Metanephros (tissue), 1 donor: ENCODE measurements around the gene SLC25A31. TPM values are rescaled to one million over a fixed set of nuclear protein-coding genes. Genes with fewer than 3 reads are reported as not detected.

ENCODE experiments used
- total RNA-seq: library from RNA; depleted of rRNA; stranded (reverse); fragments of >200 nt; gene quantifications from one replicate; pipeline ENCODE4 v1.2.3, GENCODE V29; 2014

SLC25A31 gene
- 0.12 TPM for total RNA-seq

GRCh38 chr4:127730142-127730913 lies at the start of gene SLC25A31:
Gene SLC25A31 (plus strand): TSS chr4:127730400. CDS start chr4:127730546, 146 bp downstream.

DNA sequence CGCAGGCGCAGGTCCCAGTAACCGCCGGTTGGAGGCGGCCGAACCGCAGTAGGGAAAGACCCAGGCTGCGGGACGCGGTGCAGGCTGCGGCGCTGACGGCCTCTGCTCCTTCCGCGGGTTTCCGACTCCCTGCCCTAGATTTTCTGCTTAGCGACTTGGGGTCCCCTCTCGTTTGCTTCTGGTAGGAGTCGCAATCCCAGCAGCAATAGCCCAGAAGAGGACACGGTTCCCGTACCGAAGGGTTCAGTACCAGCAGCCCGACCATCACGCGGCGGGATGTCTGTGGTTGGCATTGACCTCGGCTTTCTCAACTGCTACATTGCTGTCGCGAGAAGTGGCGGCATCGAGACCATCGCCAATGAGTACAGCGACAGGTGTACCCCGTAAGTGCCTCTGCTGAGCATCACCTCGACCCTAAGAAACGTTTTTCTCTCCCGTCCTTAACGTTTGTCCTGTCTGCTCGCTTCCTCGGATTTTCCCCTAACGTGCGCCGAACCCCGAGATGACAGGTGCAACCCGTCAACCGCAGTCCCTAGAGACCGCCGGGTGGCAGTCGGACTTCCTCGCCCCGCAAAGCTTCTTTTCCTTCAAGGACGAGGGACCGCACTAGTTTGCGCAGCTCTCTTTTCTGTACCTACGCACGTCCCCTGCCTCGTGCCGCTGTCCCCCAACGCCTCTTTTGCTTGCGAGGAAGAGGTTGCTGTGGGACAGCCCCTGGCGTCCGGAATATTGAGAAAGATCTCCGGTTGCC lies 52.2 kb downstream of the SLC25A31 start, which contains the start of gene HSPA4L:
HSPA4L (plus strand) TSS at position 48 of the 751 bp plus-strand sequence; CDS start at position 277, 229 bp downstream.

Other genes starting within 250 kb of the SLC25A31 start
- 20.6 TPM for gene INTU, start 97.4 kb upstream of the SLC25A31 start, total RNA-seq
- gene HSPA4L, start 51.9 kb downstream of the SLC25A31 start, total RNA-seq, result 4.9 TPM
- 16.9 TPM for gene PLK4, start 150.5 kb downstream of the SLC25A31 start, total RNA-seq
- gene MFSD8, start 234.8 kb downstream of the SLC25A31 start, total RNA-seq, result 34.3 TPM
- gene ABHD18, start 235.0 kb downstream of the SLC25A31 start, total RNA-seq, result 14.9 TPM